ENCODE results near the gene COL16A1.

COL16A1 gene

GRCh38 chr1:31615414-31615813, 88.4 kb downstream of the COL16A1 start:
- H3K27ac ChIP-seq = no peak overlapping the region
- TF ChIP-seq, protein P1, sequence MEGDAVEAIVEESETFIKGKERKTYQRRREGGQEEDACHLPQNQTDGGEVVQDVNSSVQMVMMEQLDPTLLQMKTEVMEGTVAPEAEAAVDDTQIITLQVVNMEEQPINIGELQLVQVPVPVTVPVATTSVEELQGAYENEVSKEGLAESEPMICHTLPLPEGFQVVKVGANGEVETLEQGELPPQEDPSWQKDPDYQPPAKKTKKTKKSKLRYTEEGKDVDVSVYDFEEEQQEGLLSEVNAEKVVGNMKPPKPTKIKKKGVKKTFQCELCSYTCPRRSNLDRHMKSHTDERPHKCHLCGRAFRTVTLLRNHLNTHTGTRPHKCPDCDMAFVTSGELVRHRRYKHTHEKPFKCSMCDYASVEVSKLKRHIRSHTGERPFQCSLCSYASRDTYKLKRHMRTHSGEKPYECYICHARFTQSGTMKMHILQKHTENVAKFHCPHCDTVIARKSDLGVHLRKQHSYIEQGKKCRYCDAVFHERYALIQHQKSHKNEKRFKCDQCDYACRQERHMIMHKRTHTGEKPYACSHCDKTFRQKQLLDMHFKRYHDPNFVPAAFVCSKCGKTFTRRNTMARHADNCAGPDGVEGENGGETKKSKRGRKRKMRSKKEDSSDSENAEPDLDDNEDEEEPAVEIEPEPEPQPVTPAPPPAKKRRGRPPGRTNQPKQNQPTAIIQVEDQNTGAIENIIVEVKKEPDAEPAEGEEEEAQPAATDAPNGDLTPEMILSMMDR (conservative IDR thresholded peaks at IDR 0.05) = no peak

GRCh38 chr1:31614414-31615005, 89.3 kb downstream of the COL16A1 start:
- no peak overlapping the region for H3K27ac ChIP-seq
- TF ChIP-seq, protein P1 (conservative IDR thresholded peaks at IDR 0.05) = no peak

- no peak overlapping the region for H3K27ac ChIP-seq
- TF ChIP-seq, protein P1 (conservative IDR thresholded peaks at IDR 0.05) = no peak
Observed at GRCh38 chr1:31609514-31610118, 94.2 kb downstream of the COL16A1 start.

DNA sequence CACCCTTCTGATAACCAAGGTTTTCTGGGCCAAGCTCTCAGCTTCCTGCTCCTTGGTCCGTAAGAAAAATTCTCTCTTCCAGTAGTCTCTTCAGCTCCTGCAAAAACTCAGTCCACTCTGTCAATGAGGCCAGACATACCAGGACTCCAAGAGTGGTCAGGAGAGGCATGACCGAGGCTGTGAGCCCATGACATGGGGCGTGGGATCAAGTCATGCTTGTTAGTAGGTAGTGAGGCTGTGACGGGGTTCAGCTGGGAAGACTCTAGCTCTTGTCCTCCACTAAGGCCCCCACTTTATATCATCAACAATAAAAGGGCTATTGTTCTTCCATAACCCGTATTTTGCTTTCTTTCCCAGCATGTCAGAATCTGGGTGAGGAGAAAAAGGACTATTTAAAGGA, 96.5 kb downstream of the COL16A1 start:
- no peak overlapping the region for H3K27ac ChIP-seq
- TF ChIP-seq, protein P1 (conservative IDR thresholded peaks at IDR 0.05) = no peak

GRCh38 chr1:31605908-31606427, 97.8 kb downstream of the COL16A1 start:
- TF ChIP-seq, protein P1 (conservative IDR thresholded peaks at IDR 0.05) = no peak
- no peak overlapping the region for H3K27ac ChIP-seq
